HG03135 (cell line): ENCODE measurements around the gene CPNE4.

Experiments
- ATAC-seq: cut with Tn5 transposase; IDR thresholded peaks from one replicate; pipeline ENCODE4 v1.9.1; 2021; ENCODE audit warnings: mild to moderate bottlenecking, moderate library complexity; ENCODE audit not compliant: unreplicated experiment

The CPNE4 gene

GRCh38 chr3:131485119-131485518 lies 549.7 kb downstream of the CPNE4 start:
- ATAC-seq = no peak

GRCh38 chr3:131484496-131485111 lies 550.2 kb downstream of the CPNE4 start:
- no peak for ATAC-seq
